SK-N-SH treated with all-trans-retinoic acid at 6 μM for 48 hours (cell line): ENCODE measurements around the gene SH3PXD2B.

Source experiments
- ATAC-seq: fragments of 200-7000 bp; cut with Tn5 transposase; 3 replicates; pipeline ENCODE4 v1.9.1; 2020; ENCODE audit warnings: mild to moderate bottlenecking, moderate library complexity
- ARNTL ChIP-seq: fragments of 450-650 bp; formaldehyde crosslinking; IDR thresholded peaks from 2 replicates; pipeline ENCODE4 v1.5.0; 2020; ENCODE audit warnings: low read depth, mild to moderate bottlenecking, moderate library complexity, borderline replicate concordance
- BACH2 ChIP-seq: fragments of 250-450 bp; sonication (Bioruptor Pico); IDR thresholded peaks from 2 replicates; pipeline ENCODE4 v1.9.0; 2021; ENCODE audit warnings: mild to moderate bottlenecking, borderline replicate concordance
- CSDC2 ChIP-seq: fragments of 250-450 bp; sonication (Bioruptor Pico); IDR thresholded peaks from 2 replicates; pipeline ENCODE4 v1.5.0; 2020; ENCODE audit warnings: mild to moderate bottlenecking, moderate library complexity
- CSRNP3 ChIP-seq: fragments of 250-450 bp; sonication (Bioruptor Pico); IDR thresholded peaks from 2 replicates; pipeline ENCODE4 v1.5.1; 2021; ENCODE audit warnings: mild to moderate bottlenecking, moderate library complexity
- ESRRG ChIP-seq: fragments of 250-450 bp; sonication (Bioruptor Pico); IDR thresholded peaks from 2 replicates; pipeline ENCODE4 v1.6.1; 2021; ENCODE audit warnings: mild to moderate bottlenecking
- GLIS3 ChIP-seq: fragments of 250-450 bp; sonication (Bioruptor Pico); IDR thresholded peaks from 2 replicates; pipeline ENCODE4 v1.5.0; 2020; ENCODE audit warnings: mild to moderate bottlenecking, moderate library complexity
- OSR1 ChIP-seq: fragments of 250-450 bp; sonication (Bioruptor Pico); IDR thresholded peaks from 2 replicates; pipeline ENCODE4 v1.8.0; 2022; ENCODE audit warnings: moderate library complexity, mild to moderate bottlenecking, inconsistent platforms
- PATZ1 ChIP-seq: fragments of 250-450 bp; sonication (Bioruptor Pico); IDR thresholded peaks from 2 replicates; pipeline ENCODE4 v1.8.0; 2020; ENCODE audit warnings: mild to moderate bottlenecking, moderate library complexity, borderline replicate concordance
- POU6F1 ChIP-seq: fragments of 250-450 bp; sonication (Bioruptor Pico); IDR thresholded peaks from 2 replicates; pipeline ENCODE4 v1.8.0; 2021; ENCODE audit warnings: low read depth, mild to moderate bottlenecking, moderate library complexity, borderline replicate concordance
- PPARA ChIP-seq: fragments of 250-450 bp; sonication (Bioruptor Pico); IDR thresholded peaks from 2 replicates; pipeline ENCODE4 v1.5.0; 2020; ENCODE audit warnings: mild to moderate bottlenecking, borderline replicate concordance
- RARB ChIP-seq: fragments of 250-450 bp; sonication (Bioruptor Pico); IDR thresholded peaks from 2 replicates; pipeline ENCODE4 v1.8.0; 2021; ENCODE audit warnings: mild to moderate bottlenecking, moderate library complexity
- SNAI2 ChIP-seq: fragments of 250-450 bp; sonication (Bioruptor Pico); IDR thresholded peaks from 2 replicates; pipeline ENCODE4 v1.5.0; 2020; ENCODE audit warnings: mild to moderate bottlenecking, moderate library complexity
- TCF4 ChIP-seq: fragments of 250-450 bp; sonication (Bioruptor Pico); IDR thresholded peaks from 2 replicates; pipeline ENCODE4 v1.8.0; 2021; ENCODE audit warnings: mild to moderate bottlenecking, moderate library complexity, borderline replicate concordance
- TSHZ2 ChIP-seq: fragments of 250-450 bp; sonication (Bioruptor Pico); IDR thresholded peaks from 2 replicates; pipeline ENCODE4 v1.5.0; 2020; ENCODE audit warnings: mild to moderate bottlenecking, moderate library complexity
- ZC3H10 ChIP-seq: fragments of 250-450 bp; sonication (Bioruptor Pico); IDR thresholded peaks from 2 replicates; pipeline ENCODE4 v1.5.1; 2021; ENCODE audit warnings: mild to moderate bottlenecking, moderate library complexity
- ZFP3 ChIP-seq: fragments of 250-450 bp; sonication (Bioruptor Pico); IDR thresholded peaks from 2 replicates; pipeline ENCODE4 v1.5.0; 2020; ENCODE audit warnings: mild to moderate bottlenecking, moderate library complexity
- ZFP30 ChIP-seq: fragments of 450-650 bp; formaldehyde crosslinking; IDR thresholded peaks from 2 replicates; pipeline ENCODE4 v1.5.0; 2022; ENCODE audit warnings: mild to moderate bottlenecking, moderate library complexity
- ZNF565 ChIP-seq: fragments of 450-650 bp; formaldehyde crosslinking; conservative IDR thresholded peaks from 2 replicates; pipeline ENCODE4 v1.5.0; 2020; ENCODE audit warnings: low read depth, mild to moderate bottlenecking, moderate library complexity
- ZNF8 ChIP-seq: fragments of 450-650 bp; formaldehyde crosslinking; IDR thresholded peaks from 2 replicates; pipeline ENCODE4 v1.5.0; 2020; ENCODE audit warnings: mild to moderate bottlenecking, moderate library complexity

SH3PXD2B gene

GRCh38 chr5:172490514-172491461 lies 36.5 kb upstream of the SH3PXD2B start:
- no peak for ATAC-seq
- TF ChIP-seq POU6F1 (CRISPR knock-in tag) (no peak), CSDC2 (CRISPR knock-in tag) (no peak), ZNF8 (CRISPR knock-in tag) (no peak), PPARA (CRISPR knock-in tag) (no peak), OSR1 (CRISPR knock-in tag) (no peak), TCF4 (CRISPR knock-in tag) (no peak), BACH2 (CRISPR knock-in tag) (no peak), ZFP30 (CRISPR knock-in tag) (no peak)

GRCh38 chr5:172488221-172488620 lies 33.9 kb upstream of the SH3PXD2B start:
- TF ChIP-seq GLIS3: no peak
- no peak for TF ChIP-seq RARB (CRISPR knock-in tag)
- no peak for TF ChIP-seq ARNTL (CRISPR knock-in tag)
- TF ChIP-seq TCF4 (CRISPR knock-in tag): no peak
- no peak for TF ChIP-seq ZNF565 (CRISPR knock-in tag)
- TF ChIP-seq BACH2 (CRISPR knock-in tag): no peak
- TF ChIP-seq PATZ1 (CRISPR knock-in tag): no peak
- TF ChIP-seq ESRRG: no peak
- TF ChIP-seq CSRNP3: no peak
- no peak for TF ChIP-seq ZNF8 (CRISPR knock-in tag)
- TF ChIP-seq POU6F1 (CRISPR knock-in tag): no peak
- TF ChIP-seq ZC3H10: no peak
- no peak for TF ChIP-seq TSHZ2 (CRISPR knock-in tag)
- TF ChIP-seq SNAI2 (CRISPR knock-in tag): no peak
- TF ChIP-seq CSDC2 (CRISPR knock-in tag): no peak
- TF ChIP-seq ZFP3 (CRISPR knock-in tag): no peak
- no peak for ATAC-seq

GRCh38 chr5:172487671-172488070 lies 33.3 kb upstream of the SH3PXD2B start:
- no peak for ATAC-seq
- TF ChIP-seq ZC3H10: no peak
- no peak for TF ChIP-seq BACH2 (CRISPR knock-in tag)
- no peak for TF ChIP-seq GLIS3
- TF ChIP-seq POU6F1 (CRISPR knock-in tag): no peak
- no peak for TF ChIP-seq TCF4 (CRISPR knock-in tag)
